ENCODE results near the gene TFB2M.

TFB2M gene

GRCh38 chr1:246577082-246577719 lies 11.1 kb upstream of the TFB2M start:
- no peak overlapping the region for H3K4me3 ChIP-seq (ENCODE audit: insufficient read depth, low read length, poor library complexity, severe bottlenecking)

DNA sequence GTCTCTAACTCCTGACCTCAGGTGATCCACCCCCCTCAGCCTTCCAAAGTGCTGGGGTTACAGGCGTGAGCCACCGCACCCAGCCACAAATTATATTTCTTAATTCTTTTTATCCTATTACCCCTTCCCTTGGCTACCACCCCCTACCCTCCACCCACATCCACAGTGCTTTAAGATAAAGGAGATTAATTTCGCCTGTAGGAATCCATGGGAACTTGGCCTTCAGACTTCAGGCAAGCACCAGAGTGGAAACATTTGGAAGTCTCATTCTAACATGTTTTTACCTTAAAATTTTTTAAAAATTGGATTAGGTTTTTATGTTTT lies 10.6 kb upstream of the TFB2M start:
- 0 out of 2 replicates have a peak, but pooled peaks cover 2% of the 10 kb centered on the region for H3K36me3 ChIP-seq (ENCODE audit: low read length)
- H3K9me2 ChIP-seq (replicated peaks; ENCODE audit: insufficient read depth, low read length): no peaks in the 10 kb centered on the region
- no peak overlapping the region for H3K9ac ChIP-seq (ENCODE audit: low read length)
- H3K79me2 ChIP-seq (ENCODE audit: insufficient read depth, low read length): peaks cover 95% of the 10 kb centered on the region
- no peaks in the 10 kb centered on the region for H3K9me3 ChIP-seq (ENCODE audit: insufficient read depth, low read length)
- no peaks in the 10 kb centered on the region for H3K27me3 ChIP-seq (ENCODE audit: low read length)
- no peak overlapping the region for H3K4me2 ChIP-seq (ENCODE audit: low read depth, low read length, poor library complexity, severe bottlenecking)
- no peak overlapping the region for H3K4me3 ChIP-seq (ENCODE audit: insufficient read depth, low read length, poor library complexity, severe bottlenecking)
- no peak overlapping the region for H3K27ac ChIP-seq (ENCODE audit: low read depth, low read length)
- peaks cover 21% of the 10 kb centered on the region for H3F3A ChIP-seq (ENCODE audit: insufficient read depth)
- H2AFZ ChIP-seq (ENCODE audit: low read depth, low read length, severe bottlenecking): no peak overlapping the region
- H4K20me1 ChIP-seq (ENCODE audit: low read depth, low read length): peaks cover 8% of the 10 kb centered on the region; the same call in 1 of the 2 replicates
- no peak for TF ChIP-seq CTCF (IDR thresholded peaks at IDR 0.05; ENCODE audit: insufficient read depth, low read length, poor library complexity, severe bottlenecking)
- TF ChIP-seq EZH2phosphoT487 (conservative IDR thresholded peaks at IDR 0.05; ENCODE audit: low read length): no peak

More at GRCh38 chr1:246577082-246577719, 11.1 kb upstream of the TFB2M start:
- H3K4me2 ChIP-seq (ENCODE audit: low read depth, low read length, poor library complexity, severe bottlenecking): no peak overlapping the region
- H3K27ac ChIP-seq (ENCODE audit: low read depth, low read length): no peak overlapping the region
- no peak overlapping the region; the same call in 1 of the 2 replicates for H3K9ac ChIP-seq (ENCODE audit: low read length)
- H3F3A ChIP-seq (ENCODE audit: insufficient read depth): peaks cover 16% of the 10 kb centered on the region
- no peaks in the 10 kb centered on the region for H3K27me3 ChIP-seq (ENCODE audit: low read length)
- no peaks in the 10 kb centered on the region for H3K9me3 ChIP-seq (ENCODE audit: insufficient read depth, low read length)
- no peaks in the 10 kb centered on the region for H3K36me3 ChIP-seq (ENCODE audit: low read length)
- H3K9me2 ChIP-seq (replicated peaks; ENCODE audit: insufficient read depth, low read length): no peaks in the 10 kb centered on the region
- peaks cover 8% of the 10 kb centered on the region; the same call in 1 of the 2 replicates for H4K20me1 ChIP-seq (ENCODE audit: low read depth, low read length)
- no peak overlapping the region for H2AFZ ChIP-seq (ENCODE audit: low read depth, low read length, severe bottlenecking)
- peaks cover 94% of the 10 kb centered on the region for H3K79me2 ChIP-seq (ENCODE audit: insufficient read depth, low read length)
- no peak for TF ChIP-seq EZH2phosphoT487 (conservative IDR thresholded peaks at IDR 0.05; ENCODE audit: low read length)
- TF ChIP-seq CTCF (IDR thresholded peaks at IDR 0.05; ENCODE audit: insufficient read depth, low read length, poor library complexity, severe bottlenecking): no peak

GRCh38 chr1:246573491-246573890 lies 7.4 kb upstream of the TFB2M start:
- Histone ChIP-seq H4K20me1 (ENCODE audit: low read depth, low read length) (0 out of 2 replicates have a peak, but pooled peaks cover 5% of the 10 kb centered on the region), H2AFZ (ENCODE audit: low read depth, low read length, severe bottlenecking) (no peak overlapping the region), H3K9ac (ENCODE audit: low read length) (no peak overlapping the region), H3K27me3 (ENCODE audit: low read length) (no peaks in the 10 kb centered on the region), H3K4me3 (ENCODE audit: insufficient read depth, low read length, poor library complexity, severe bottlenecking) (no peak overlapping the region), H3K27ac (ENCODE audit: low read depth, low read length) (no peak overlapping the region), H3K79me2 (ENCODE audit: insufficient read depth, low read length) (peaks cover 95% of the 10 kb centered on the region), H3F3A (ENCODE audit: insufficient read depth) (peaks cover 24% of the 10 kb centered on the region), H3K36me3 (ENCODE audit: low read length) (0 out of 2 replicates have a peak, but pooled peaks cover 3% of the 10 kb centered on the region), H3K4me2 (ENCODE audit: low read depth, low read length, poor library complexity, severe bottlenecking) (no peak overlapping the region), H3K9me3 (ENCODE audit: insufficient read depth, low read length) (no peaks in the 10 kb centered on the region), H3K9me2 (replicated peaks; ENCODE audit: insufficient read depth, low read length) (no peaks in the 10 kb centered on the region)
- TF ChIP-seq CTCF (IDR thresholded peaks at IDR 0.05; ENCODE audit: insufficient read depth, low read length, poor library complexity, severe bottlenecking) (no peak), EZH2phosphoT487 (conservative IDR thresholded peaks at IDR 0.05; ENCODE audit: low read length) (no peak)

Data from SU-DHL-6 (cell line).